Measurements from ENCODE around the gene TRIM59.

DNA sequence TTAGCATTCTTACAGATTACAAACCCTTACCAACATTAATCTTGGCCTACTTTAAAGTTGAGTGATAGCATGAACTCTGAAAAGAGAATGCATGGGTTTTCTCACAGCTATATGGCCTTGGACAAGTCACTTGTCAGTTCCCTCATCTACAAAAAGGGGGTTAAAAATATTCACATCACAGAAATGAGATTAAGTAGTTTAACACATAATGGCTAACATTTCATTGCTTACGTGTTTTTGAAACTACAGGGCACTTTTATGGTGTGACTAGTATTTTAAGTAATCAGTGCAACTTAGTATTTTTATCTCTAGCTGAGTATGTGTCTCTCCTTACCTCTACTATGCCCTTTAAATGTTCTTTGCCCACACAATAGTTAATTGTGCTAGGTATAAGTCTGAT, 13.8 kb downstream of the TRIM59 start:
- TF ChIP-seq, protein P1, sequence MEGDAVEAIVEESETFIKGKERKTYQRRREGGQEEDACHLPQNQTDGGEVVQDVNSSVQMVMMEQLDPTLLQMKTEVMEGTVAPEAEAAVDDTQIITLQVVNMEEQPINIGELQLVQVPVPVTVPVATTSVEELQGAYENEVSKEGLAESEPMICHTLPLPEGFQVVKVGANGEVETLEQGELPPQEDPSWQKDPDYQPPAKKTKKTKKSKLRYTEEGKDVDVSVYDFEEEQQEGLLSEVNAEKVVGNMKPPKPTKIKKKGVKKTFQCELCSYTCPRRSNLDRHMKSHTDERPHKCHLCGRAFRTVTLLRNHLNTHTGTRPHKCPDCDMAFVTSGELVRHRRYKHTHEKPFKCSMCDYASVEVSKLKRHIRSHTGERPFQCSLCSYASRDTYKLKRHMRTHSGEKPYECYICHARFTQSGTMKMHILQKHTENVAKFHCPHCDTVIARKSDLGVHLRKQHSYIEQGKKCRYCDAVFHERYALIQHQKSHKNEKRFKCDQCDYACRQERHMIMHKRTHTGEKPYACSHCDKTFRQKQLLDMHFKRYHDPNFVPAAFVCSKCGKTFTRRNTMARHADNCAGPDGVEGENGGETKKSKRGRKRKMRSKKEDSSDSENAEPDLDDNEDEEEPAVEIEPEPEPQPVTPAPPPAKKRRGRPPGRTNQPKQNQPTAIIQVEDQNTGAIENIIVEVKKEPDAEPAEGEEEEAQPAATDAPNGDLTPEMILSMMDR (IDR thresholded peaks at IDR 0.05; ENCODE audit: low read depth, low read length): no peak
- no peak for TF ChIP-seq EZH2phosphoT487 (IDR thresholded peaks at IDR 0.05; ENCODE audit: low read depth)

All from OCI-LY3 (cell line).